GM19328 (cell line): ENCODE data around the gene HSDL2.
"Not testable (repeated sequence)": the region's sequence is repeated elsewhere in the genome, so short reads cannot be mapped to it uniquely, and the experiment has no call there.

Source experiments
- ATAC-seq: cut with Tn5 transposase; IDR thresholded peaks from one replicate; pipeline ENCODE4 v1.9.1; 2021; ENCODE audit warnings: mild to moderate bottlenecking, moderate library complexity; ENCODE audit not compliant: unreplicated experiment

The HSDL2 gene

GRCh38 chr9:112393146-112393545 is 13.2 kb downstream of the HSDL2 start:
- not testable (repeated sequence) for ATAC-seq

GRCh38 chr9:112396416-112396815 is 16.5 kb downstream of the HSDL2 start:
- ATAC-seq: no peak

GRCh38 chr9:112396872-112397271 is 17.0 kb downstream of the HSDL2 start:
- ATAC-seq: no peak

- ATAC-seq: no peak
Observed at GRCh38 chr9:112401175-112401815, 21.4 kb downstream of the HSDL2 start.

GRCh38 chr9:112403614-112404201 is 23.8 kb downstream of the HSDL2 start:
- ATAC-seq: no peak

- ATAC-seq: no peak
Observed at GRCh38 chr9:112404508-112404932, 24.6 kb downstream of the HSDL2 start.

- no peak for ATAC-seq
Observed at GRCh38 chr9:112408275-112408674, 28.4 kb downstream of the HSDL2 start.

GRCh38 chr9:112408819-112409218 is 28.9 kb downstream of the HSDL2 start:
- ATAC-seq: no peak

- ATAC-seq: no peak
Observed at GRCh38 chr9:112409758-112410157, 29.9 kb downstream of the HSDL2 start.

GRCh38 chr9:112411626-112412027 is 31.7 kb downstream of the HSDL2 start:
- no peak for ATAC-seq

GRCh38 chr9:112413728-112414127 is 33.8 kb downstream of the HSDL2 start:
- not testable (repeated sequence) for ATAC-seq

GRCh38 chr9:112420208-112420607 is 40.3 kb downstream of the HSDL2 start:
- ATAC-seq: no peak

GRCh38 chr9:112421771-112422222 is 41.9 kb downstream of the HSDL2 start:
- no peak for ATAC-seq

- ATAC-seq: no peak
Observed at GRCh38 chr9:112422417-112423148, 42.7 kb downstream of the HSDL2 start.

GRCh38 chr9:112430006-112430522 is 50.2 kb downstream of the HSDL2 start:
- ATAC-seq: no peak

GRCh38 chr9:112433499-112434392 is 53.8 kb downstream of the HSDL2 start:
- ATAC-seq: no peak

GRCh38 chr9:112434487-112434886 is 54.6 kb downstream of the HSDL2 start:
- ATAC-seq: no peak

GRCh38 chr9:112437406-112437805 is 57.5 kb downstream of the HSDL2 start:
- ATAC-seq: no peak

- ATAC-seq: no peak
Observed at GRCh38 chr9:112439171-112439570, 59.3 kb downstream of the HSDL2 start.

- ATAC-seq: no peak
Observed at GRCh38 chr9:112439825-112440224, 59.9 kb downstream of the HSDL2 start.

GRCh38 chr9:112443200-112443599 is 63.3 kb downstream of the HSDL2 start:
- no peak for ATAC-seq
